ENCODE measurements around the gene SLC18A3. TPM values are rescaled to one million over a fixed set of nuclear protein-coding genes. Genes with fewer than 3 reads are reported as not detected.

The SLC18A3 gene
- total RNA-seq, 4 donors from 2014 or later = not detected

- no peaks in the 10 kb centered on the region for H3K9me3 ChIP-seq
- TF ChIP-seq POLR2A (IDR thresholded peaks at IDR 0.05) = no peak
- TF ChIP-seq CTCF (IDR thresholded peaks at IDR 0.05) = no peak
- H3K4me3 ChIP-seq (replicated peaks in 1 of 3) = no peak overlapping the region
- no peak overlapping the region for H3K27ac ChIP-seq
- DNase-seq = no peak
- H3K36me3 ChIP-seq = no peaks in the 10 kb centered on the region
- intact Hi-C loops (cut with DNase I) = no loop called here
- WGBS, 2 donors = 75 to 92% methylated on average over 2 of the region's 2 CpGs
- H3K27me3 ChIP-seq = no peaks in the 10 kb centered on the region
- H3K4me1 ChIP-seq = no peaks in the 10 kb centered on the region
These were observed 32.8 kb upstream of the SLC18A3 start for GRCh38 chr10:49577182-49577925.

GRCh38 chr10:49578392-49578791 is 31.7 kb upstream of the SLC18A3 start:
- WGBS, 2 donors = 87 to 91% methylated on average over 3 of the region's 3 CpGs
- Histone ChIP-seq H3K36me3 (no peaks in the 10 kb centered on the region), H3K4me3 (replicated peaks in 1 of 3) (no peak overlapping the region), H3K4me1 (no peaks in the 10 kb centered on the region), H3K9me3 (no peaks in the 10 kb centered on the region), H3K27ac (no peak overlapping the region), H3K27me3 (no peaks in the 10 kb centered on the region)
- TF ChIP-seq CTCF (IDR thresholded peaks at IDR 0.05) = no peak
- no peak for TF ChIP-seq POLR2A (IDR thresholded peaks at IDR 0.05)
- no peak for DNase-seq
- intact Hi-C loops (cut with DNase I) = no loop called here

- Histone ChIP-seq H3K27ac (no peak overlapping the region), H3K4me1 (no peaks in the 10 kb centered on the region), H3K9me3 (no peaks in the 10 kb centered on the region), H3K36me3 (no peaks in the 10 kb centered on the region), H3K4me3 (replicated peaks in 1 of 3) (no peak overlapping the region), H3K27me3 (no peaks in the 10 kb centered on the region)
- no peak for DNase-seq
- TF ChIP-seq POLR2A (IDR thresholded peaks at IDR 0.05) (no peak), CTCF (IDR thresholded peaks at IDR 0.05) (no peak)
- intact Hi-C loops (cut with DNase I) = no loop called here
- 67 to 78% methylated on average over 2 of the region's 2 CpGs for WGBS, 2 donors
These were observed 30.5 kb upstream of the SLC18A3 start for GRCh38 chr10:49579621-49580020.

GRCh38 chr10:49585387-49585786 is 24.7 kb upstream of the SLC18A3 start:
- Histone ChIP-seq H3K4me3 (replicated peaks in 1 of 3) (no peak overlapping the region), H3K27ac (no peak overlapping the region), H3K4me1 (no peaks in the 10 kb centered on the region), H3K36me3 (no peaks in the 10 kb centered on the region), H3K27me3 (no peaks in the 10 kb centered on the region), H3K9me3 (no peaks in the 10 kb centered on the region)
- intact Hi-C loops (cut with DNase I) = no loop called here
- DNase-seq = no peak
- TF ChIP-seq POLR2A (IDR thresholded peaks at IDR 0.05) = no peak
- TF ChIP-seq CTCF (IDR thresholded peaks at IDR 0.05) = no peak

- Histone ChIP-seq H3K4me1 (no peaks in the 10 kb centered on the region), H3K9me3 (no peaks in the 10 kb centered on the region), H3K36me3 (no peaks in the 10 kb centered on the region), H3K4me3 (replicated peaks in 1 of 3) (no peak overlapping the region), H3K27me3 (no peaks in the 10 kb centered on the region), H3K27ac (no peak overlapping the region)
- TF ChIP-seq CTCF (IDR thresholded peaks at IDR 0.05) (no peak), POLR2A (IDR thresholded peaks at IDR 0.05) (no peak)
- WGBS, 2 donors = 57 to 58% methylated on average over 4 of the region's 4 CpGs
- intact Hi-C loops (cut with DNase I) = no loop called here
- no peak for DNase-seq
These were observed 22.1 kb upstream of the SLC18A3 start for GRCh38 chr10:49587981-49588380.

Measured in thyroid gland (tissue), 4 donors.